ENCODE measurements around the gene IGSF22.

Gene IGSF22

DNA sequence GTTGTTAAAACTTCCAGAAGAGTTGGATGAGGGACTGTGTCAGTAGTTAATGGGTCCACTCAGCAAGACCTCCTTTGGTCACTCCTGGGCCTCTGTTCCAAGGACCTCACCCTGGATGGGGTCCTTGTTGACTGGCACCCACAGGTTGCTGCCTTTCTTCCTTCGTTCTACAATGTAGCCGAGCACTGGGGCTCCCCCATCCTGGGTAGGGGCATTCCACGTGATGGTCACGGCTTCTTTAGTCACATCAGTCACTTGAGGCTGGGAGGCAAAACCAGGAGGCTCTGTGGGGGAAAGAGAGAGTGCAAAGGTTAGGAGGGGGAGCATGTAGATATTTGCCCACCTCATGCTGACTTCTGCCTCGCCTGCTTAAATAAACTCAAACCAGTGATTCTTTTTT lies 15.4 kb downstream of the IGSF22 start:
- TF ChIP-seq, protein P1, sequence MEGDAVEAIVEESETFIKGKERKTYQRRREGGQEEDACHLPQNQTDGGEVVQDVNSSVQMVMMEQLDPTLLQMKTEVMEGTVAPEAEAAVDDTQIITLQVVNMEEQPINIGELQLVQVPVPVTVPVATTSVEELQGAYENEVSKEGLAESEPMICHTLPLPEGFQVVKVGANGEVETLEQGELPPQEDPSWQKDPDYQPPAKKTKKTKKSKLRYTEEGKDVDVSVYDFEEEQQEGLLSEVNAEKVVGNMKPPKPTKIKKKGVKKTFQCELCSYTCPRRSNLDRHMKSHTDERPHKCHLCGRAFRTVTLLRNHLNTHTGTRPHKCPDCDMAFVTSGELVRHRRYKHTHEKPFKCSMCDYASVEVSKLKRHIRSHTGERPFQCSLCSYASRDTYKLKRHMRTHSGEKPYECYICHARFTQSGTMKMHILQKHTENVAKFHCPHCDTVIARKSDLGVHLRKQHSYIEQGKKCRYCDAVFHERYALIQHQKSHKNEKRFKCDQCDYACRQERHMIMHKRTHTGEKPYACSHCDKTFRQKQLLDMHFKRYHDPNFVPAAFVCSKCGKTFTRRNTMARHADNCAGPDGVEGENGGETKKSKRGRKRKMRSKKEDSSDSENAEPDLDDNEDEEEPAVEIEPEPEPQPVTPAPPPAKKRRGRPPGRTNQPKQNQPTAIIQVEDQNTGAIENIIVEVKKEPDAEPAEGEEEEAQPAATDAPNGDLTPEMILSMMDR (IDR thresholded peaks at IDR 0.05; ENCODE audit: low read depth, low read length): no peak
- Histone ChIP-seq H3K9me3 (ENCODE audit: severe bottlenecking) (no peaks in the 10 kb centered on the region), H3K4me3 (ENCODE audit: low read depth, low read length) (no peak overlapping the region), H3K27me3 (ENCODE audit: insufficient read depth, low read depth, severe bottlenecking) (no peaks in the 10 kb centered on the region), H3K27ac (no peak overlapping the region), H3K36me3 (no peaks in the 10 kb centered on the region)
- DNase-seq: no peak

DNA sequence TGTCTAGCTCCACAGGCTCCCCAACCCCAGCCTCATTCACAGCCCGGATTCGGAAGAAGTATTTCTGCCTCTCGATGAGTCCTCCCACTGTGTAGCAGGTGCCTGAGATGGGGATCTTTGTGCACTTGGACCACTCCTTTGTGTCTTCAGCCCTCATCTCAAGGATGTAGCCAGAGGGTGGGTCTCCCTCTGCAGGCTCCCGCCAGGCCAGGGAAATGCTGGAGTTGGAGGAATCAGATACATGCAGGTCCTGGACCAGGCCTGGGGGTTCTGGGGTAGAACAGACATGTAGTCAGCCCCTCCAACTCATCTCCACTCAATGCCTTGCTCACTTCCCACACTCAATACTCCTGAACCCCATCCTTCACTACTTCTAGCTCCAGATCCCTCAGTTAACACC lies 16.6 kb downstream of the IGSF22 start:
- H3K4me3 ChIP-seq (ENCODE audit: low read depth, low read length): no peak overlapping the region
- TF ChIP-seq, protein P1 (IDR thresholded peaks at IDR 0.05; ENCODE audit: low read depth, low read length): no peak
- no peaks in the 10 kb centered on the region; the same call in 1 of the 2 replicates for H3K36me3 ChIP-seq
- no peak overlapping the region for H3K27ac ChIP-seq
- no peaks in the 10 kb centered on the region for H3K27me3 ChIP-seq (ENCODE audit: insufficient read depth, low read depth, severe bottlenecking)
- no peaks in the 10 kb centered on the region for H3K9me3 ChIP-seq (ENCODE audit: severe bottlenecking)
- no peak for DNase-seq

DNA sequence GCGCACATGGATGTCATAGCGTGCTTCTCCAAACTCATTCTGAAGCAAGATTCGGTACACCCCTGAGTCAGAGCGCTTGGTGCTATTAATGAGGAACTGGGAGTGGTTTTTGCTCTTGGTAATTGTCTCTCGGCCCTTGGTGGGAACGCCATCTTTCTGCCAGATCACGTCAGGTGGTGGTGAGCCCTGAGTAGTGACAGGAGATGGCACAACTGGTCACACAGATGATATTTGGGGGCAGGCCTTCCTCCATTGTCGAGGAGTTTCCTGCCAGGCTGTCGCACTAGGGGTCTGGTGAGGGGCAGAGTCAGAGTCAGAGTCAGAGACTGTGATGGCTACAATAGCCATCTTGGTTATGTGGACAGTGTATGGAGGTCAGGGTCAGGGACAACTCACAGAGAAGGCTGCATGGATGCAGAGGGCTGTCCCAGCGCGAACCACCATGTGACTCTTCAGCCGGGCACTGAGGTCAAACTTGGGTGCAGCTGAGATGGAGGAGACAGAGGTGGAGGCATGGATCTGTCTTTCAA lies 18.1 kb downstream of the IGSF22 start:
- Histone ChIP-seq H3K36me3 (no peaks in the 10 kb centered on the region; the same call in 1 of the 2 replicates), H3K9me3 (ENCODE audit: severe bottlenecking) (no peaks in the 10 kb centered on the region), H3K27me3 (ENCODE audit: insufficient read depth, low read depth, severe bottlenecking) (no peaks in the 10 kb centered on the region), H3K27ac (no peak overlapping the region), H3K4me3 (ENCODE audit: low read depth, low read length) (no peak overlapping the region)
- TF ChIP-seq, protein P1 (IDR thresholded peaks at IDR 0.05; ENCODE audit: low read depth, low read length): no peak
- no peak for DNase-seq

DNA sequence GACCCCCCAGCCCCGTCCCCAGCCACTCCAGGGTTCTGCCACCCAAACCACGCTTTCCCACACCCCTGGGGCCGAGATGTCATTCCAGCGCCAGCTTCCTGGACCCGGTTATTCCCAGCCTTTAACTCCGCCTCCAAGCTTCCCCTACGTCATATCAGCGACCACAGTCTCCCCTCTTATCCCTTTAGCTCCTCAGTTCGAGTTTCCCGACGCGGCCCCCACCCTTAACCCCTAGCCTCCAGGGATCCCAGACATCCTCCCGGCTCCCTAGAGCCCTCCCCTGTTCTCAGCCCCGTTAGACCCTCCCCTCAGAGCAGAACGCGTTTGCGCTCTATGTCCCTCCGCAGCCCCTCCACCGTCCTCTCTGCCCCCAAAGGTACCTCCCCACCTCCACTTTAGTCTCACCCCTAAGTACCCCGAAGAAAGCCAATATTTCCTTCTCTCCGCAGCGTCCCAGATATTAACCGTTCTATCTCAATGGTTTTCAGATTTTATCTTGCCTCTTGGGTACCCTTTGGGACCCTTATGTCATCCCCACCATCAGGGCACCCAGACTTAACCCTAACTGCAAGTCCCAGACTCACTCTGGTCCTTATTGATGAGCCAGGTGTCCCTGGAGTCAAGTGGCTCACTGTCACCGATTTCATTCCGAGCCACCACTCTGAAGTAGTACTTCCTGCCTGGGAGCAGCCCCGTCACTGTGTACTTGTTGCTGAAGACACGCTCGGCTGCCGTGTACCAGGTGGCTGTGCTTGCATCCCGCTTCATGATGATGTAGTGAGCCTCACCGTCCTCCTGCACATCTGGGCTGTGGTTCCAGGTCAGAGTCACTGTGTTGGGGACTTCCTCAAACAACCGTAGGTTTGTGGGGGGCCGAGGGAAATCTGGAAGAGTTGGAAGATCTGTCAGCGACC lies 19.4 kb downstream of the IGSF22 start:
- Histone ChIP-seq H3K4me3 (ENCODE audit: low read depth, low read length) (peak overlapping the region; percentile 64), H3K27me3 (ENCODE audit: insufficient read depth, low read depth, severe bottlenecking) (no peaks in the 10 kb centered on the region), H3K9me3 (ENCODE audit: severe bottlenecking) (no peaks in the 10 kb centered on the region), H3K36me3 (peaks cover 6% of the 10 kb centered on the region), H3K27ac (peak overlapping the region; percentile 71)
- TF ChIP-seq, protein P1 (IDR thresholded peaks at IDR 0.05; ENCODE audit: low read depth, low read length): no peak
- DNase-seq: peak; percentile 81

DNA sequence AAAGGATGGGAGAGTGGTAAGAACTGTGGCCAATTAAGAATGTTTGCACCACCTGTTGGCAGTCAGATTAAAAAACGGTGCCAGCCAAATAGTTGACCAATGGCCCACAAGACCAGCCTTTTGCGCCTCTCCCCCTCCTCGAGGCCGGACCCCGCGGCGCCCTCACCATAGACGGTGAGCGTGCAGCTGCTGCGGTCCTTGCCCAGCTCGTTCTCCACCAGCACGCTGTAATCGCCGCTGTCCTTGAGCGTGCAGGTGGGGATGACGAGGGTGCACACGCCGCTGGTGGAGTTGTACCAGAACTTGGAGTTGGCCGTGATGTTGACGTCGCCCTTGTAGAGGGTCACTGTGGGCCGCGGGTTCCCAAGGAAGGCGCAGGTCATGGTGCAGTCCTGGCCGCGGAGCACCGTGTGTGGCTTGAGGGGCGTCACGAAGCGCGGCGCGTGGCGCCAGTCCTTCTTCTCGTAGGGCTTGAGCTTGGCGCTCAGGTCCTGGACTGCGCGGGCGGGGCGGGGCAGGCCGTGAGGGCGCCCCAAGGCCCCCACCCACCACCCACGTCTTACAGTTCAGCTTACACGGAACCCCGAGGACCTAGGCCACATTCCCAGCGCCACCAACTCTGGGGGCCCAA lies 20.2 kb downstream of the IGSF22 start:
- H3K9me3 ChIP-seq (ENCODE audit: severe bottlenecking): no peaks in the 10 kb centered on the region
- TF ChIP-seq, protein P1 (IDR thresholded peaks at IDR 0.05; ENCODE audit: low read depth, low read length): no peak
- H3K36me3 ChIP-seq: peaks cover 8% of the 10 kb centered on the region
- peak; percentile 39 for DNase-seq
- peak overlapping the region; percentile 70 for H3K27ac ChIP-seq
- H3K4me3 ChIP-seq (ENCODE audit: low read depth, low read length): peak overlapping the region; percentile 64
- H3K27me3 ChIP-seq (ENCODE audit: insufficient read depth, low read depth, severe bottlenecking): no peaks in the 10 kb centered on the region

Data from WERI-Rb-1 (cell line).